PC-3 (cell line): ENCODE results near the gene C2CD3. TPM values are rescaled to one million over a fixed set of nuclear protein-coding genes. Genes with fewer than 3 reads are reported as not detected.

Source experiments
- ATAC-seq: fragments of 200-7000 bp; cut with Tn5 transposase; 2 replicates; pipeline ENCODE4 v1.9.1; 2020; ENCODE audit warnings: mild to moderate bottlenecking, moderate library complexity
- BruUV-seq: library from RNA; stranded (reverse); fragments of 400-500 nt; replicated peaks from 2 replicates; lab custom pipeline; 2021; lab: Mats Ljungman, UMichigan
- CTCF ChIA-PET: fragments of 300-600 bp; sonication (Branson Sonifier 250); formaldehyde crosslinking; loops from one replicate; lab custom pipeline; 2022; ENCODE audit warnings: antibody characterized with exemption; lab: Charles Lee
- POLR2A ChIA-PET: fragments of 300-600 bp; sonication (Branson Sonifier 250); formaldehyde crosslinking; loops from one replicate; lab custom pipeline; 2022; ENCODE audit warnings: antibody characterized with exemption; ENCODE audit not compliant: unreplicated experiment; lab: Charles Lee
- DNase-seq: peaks from one replicate; pipeline ENCODE4 v3.0.0-alpha.2; 2015
- H2AFZ ChIP-seq: fragments of 300-600 bp; sonication (generic); 2 replicates; pipeline ENCODE4 v1.6.0; 2016; ENCODE audit warnings: antibody characterized with exemption, low read length
- H3F3A ChIP-seq: fragments of 300-600 bp; sonication (generic); one replicate; pipeline ENCODE4 v1.6.0; 2017; ENCODE audit warnings: antibody characterized with exemption, low read length, control low read depth, mild to moderate bottlenecking; ENCODE audit not compliant: unreplicated experiment
- H3K27ac ChIP-seq: fragments of 300-600 bp; sonication (generic); 2 replicates; pipeline ENCODE4 v1.5.1; 2016; ENCODE audit warnings: mild to moderate bottlenecking, low read length
- H3K27me3 ChIP-seq: fragments of 300-600 bp; sonication (generic); 2 replicates; pipeline ENCODE4 v1.6.1; 2016; ENCODE audit warnings: low read length, mixed read lengths
- H3K36me3 ChIP-seq: fragments of 300-600 bp; sonication (generic); 2 replicates; pipeline ENCODE4 v1.6.1; 2016; ENCODE audit warnings: low read depth, mixed run types, low read length, mixed read lengths
- H3K4me1 ChIP-seq: fragments of 300-600 bp; sonication (generic); 2 replicates; pipeline ENCODE4 v1.5.1; 2016; ENCODE audit warnings: low read length; ENCODE audit not compliant: insufficient read depth
- H3K4me2 ChIP-seq: fragments of 300-600 bp; sonication (generic); 2 replicates; pipeline ENCODE4 v1.6.0; 2016; ENCODE audit warnings: low read length
- H3K4me3 ChIP-seq: fragments of 300-600 bp; sonication (generic); 2 replicates; pipeline ENCODE4 v1.5.1; 2016; ENCODE audit warnings: mild to moderate bottlenecking, low read length, mixed read lengths
- H3K79me2 ChIP-seq: fragments of 300-600 bp; sonication (generic); 2 replicates; pipeline ENCODE4 v1.6.1; 2017; ENCODE audit warnings: low read length, mixed read lengths
- H3K9ac ChIP-seq: fragments of 300-600 bp; sonication (generic); 2 replicates; pipeline ENCODE4 v1.6.0; 2016; ENCODE audit warnings: mild to moderate bottlenecking, low read length
- H3K9me2 ChIP-seq: fragments of 300-600 bp; sonication (generic); replicated peaks from 2 replicates; pipeline ENCODE4 v1.6.1; 2016; ENCODE audit warnings: mixed run types, low read length, mixed read lengths
- H3K9me3 ChIP-seq: fragments of 300-600 bp; sonication (generic); 2 replicates; pipeline ENCODE4 v1.6.1; 2016; ENCODE audit warnings: low read length, mixed read lengths
- H4K20me1 ChIP-seq: fragments of 300-600 bp; sonication (generic); 2 replicates; pipeline ENCODE4 v1.6.1; 2016; ENCODE audit warnings: low read length, mixed read lengths
- CTCF ChIP-seq: fragments of 300-600 bp; sonication (generic); conservative IDR thresholded peaks from 2 replicates; pipeline ENCODE4 v1.5.1; 2017; ENCODE audit warnings: antibody characterized with exemption, low read depth, mild to moderate bottlenecking, low read length
- EZH2 ChIP-seq: fragments of 300-600 bp; sonication (generic); IDR thresholded peaks from one replicate; pipeline ENCODE4 v1.6.1; 2017; ENCODE audit warnings: antibody characterized with exemption, mild to moderate bottlenecking, low read length; ENCODE audit not compliant: unreplicated experiment
- EZH2phosphoT487 ChIP-seq: fragments of 300-600 bp; sonication (generic); IDR thresholded peaks from 2 replicates; pipeline ENCODE4 v1.6.1; 2018; ENCODE audit warnings: mild to moderate bottlenecking, antibody characterized with exemption, low read length, borderline replicate concordance
- intact Hi-C: fragments of 100-400 bp; cut with micrococcal nuclease; formaldehyde crosslinking; loops from 2 replicates; pipeline ENCODE4 v1.9.0; 2023
- total RNA-seq: library from RNA; depleted of rRNA; stranded (reverse); fragments of >200 nt; gene quantifications from 2 replicates; pipeline ENCODE4 v1.2.3, GENCODE V29; 2014

The C2CD3 gene
- total RNA-seq, 1 experiment from 2014 or later, result 27.3 TPM

- H2AFZ ChIP-seq, result no peak overlapping the region
- CTCF ChIA-PET, result no interaction called here
- DNase-seq (no peak), ATAC-seq (no peak)
- no peak for TF ChIP-seq EZH2
- no peak for TF ChIP-seq EZH2phosphoT487
- no peak for TF ChIP-seq CTCF
- H3K9ac ChIP-seq, result no peak overlapping the region
- no peaks in the 10 kb centered on the region for H3K9me2 ChIP-seq
- H3K9me3 ChIP-seq, result no peaks in the 10 kb centered on the region
- H3F3A ChIP-seq, result peaks cover 4% of the 10 kb centered on the region
- no peaks in the 10 kb centered on the region for H3K27me3 ChIP-seq
- H3K27ac ChIP-seq, result no peak overlapping the region
- intact Hi-C loops, result no loop called here
- H3K4me2 ChIP-seq, result no peak overlapping the region
- H3K36me3 ChIP-seq, result no peaks in the 10 kb centered on the region
- BruUV-seq, result no TSS peak
- peaks cover 14% of the 10 kb centered on the region for H3K4me1 ChIP-seq
- no peaks in the 10 kb centered on the region for H4K20me1 ChIP-seq
- POLR2A ChIA-PET, result no interaction called here
- no peak overlapping the region for H3K4me3 ChIP-seq
- no peaks in the 10 kb centered on the region for H3K79me2 ChIP-seq
These were observed 175.6 kb downstream of the C2CD3 start for GRCh38 chr11:73995247-73995646.

- BruUV-seq, result no TSS peak
- no peak overlapping the region for H3K27ac ChIP-seq
- ATAC-seq (no peak), DNase-seq (no peak)
- intact Hi-C loops, result no loop called here
- no peak overlapping the region for H3K4me3 ChIP-seq
- H3K36me3 ChIP-seq, result no peaks in the 10 kb centered on the region
- no peaks in the 10 kb centered on the region for H3K79me2 ChIP-seq
- no peak overlapping the region for H3K4me2 ChIP-seq
- H3F3A ChIP-seq, result peaks cover under 1% of the 10 kb centered on the region
- no peaks in the 10 kb centered on the region for H3K9me2 ChIP-seq
- no peak overlapping the region for H3K9ac ChIP-seq
- peaks cover 9% of the 10 kb centered on the region for H3K4me1 ChIP-seq
- no peaks in the 10 kb centered on the region for H3K27me3 ChIP-seq
- TF ChIP-seq EZH2phosphoT487, result no peak
- TF ChIP-seq EZH2, result no peak
- H4K20me1 ChIP-seq, result no peaks in the 10 kb centered on the region
- H3K9me3 ChIP-seq, result no peaks in the 10 kb centered on the region
- H2AFZ ChIP-seq, result no peak overlapping the region
- ChIA-PET POLR2A (no interaction called here), CTCF (no interaction called here)
These were observed 179.3 kb downstream of the C2CD3 start for GRCh38 chr11:73991471-73992006.

- intact Hi-C loops, result no loop called here
- Histone ChIP-seq H3F3A (no peaks in the 10 kb centered on the region), H3K9me3 (no peaks in the 10 kb centered on the region), H3K4me3 (no peak overlapping the region), H3K79me2 (no peaks in the 10 kb centered on the region), H3K9ac (no peak overlapping the region), H4K20me1 (no peaks in the 10 kb centered on the region), H3K4me2 (no peak overlapping the region), H3K4me1 (0 out of 2 replicates have a peak, but pooled peaks cover 1% of the 10 kb centered on the region), H3K9me2 (no peaks in the 10 kb centered on the region), H3K36me3 (no peaks in the 10 kb centered on the region), H3K27ac (no peak overlapping the region), H2AFZ (no peak overlapping the region), H3K27me3 (no peaks in the 10 kb centered on the region)
- TF ChIP-seq CTCF (no peak), EZH2 (no peak), EZH2phosphoT487 (no peak)
- DNase-seq (no peak), ATAC-seq (no peak)
- BruUV-seq, result no TSS peak
- CTCF ChIA-PET, result no interaction called here
- POLR2A ChIA-PET, result no interaction called here
These were observed 180.1 kb downstream of the C2CD3 start for GRCh38 chr11:73990730-73991129.
